Fibroblast of skin of back (primary cell): ENCODE data around the gene SLIT2.

ENCODE experiments used
- DNase-seq: peaks from one replicate; pipeline ENCODE4 v3.0.0-alpha.2; 2013

The SLIT2 gene

DNA sequence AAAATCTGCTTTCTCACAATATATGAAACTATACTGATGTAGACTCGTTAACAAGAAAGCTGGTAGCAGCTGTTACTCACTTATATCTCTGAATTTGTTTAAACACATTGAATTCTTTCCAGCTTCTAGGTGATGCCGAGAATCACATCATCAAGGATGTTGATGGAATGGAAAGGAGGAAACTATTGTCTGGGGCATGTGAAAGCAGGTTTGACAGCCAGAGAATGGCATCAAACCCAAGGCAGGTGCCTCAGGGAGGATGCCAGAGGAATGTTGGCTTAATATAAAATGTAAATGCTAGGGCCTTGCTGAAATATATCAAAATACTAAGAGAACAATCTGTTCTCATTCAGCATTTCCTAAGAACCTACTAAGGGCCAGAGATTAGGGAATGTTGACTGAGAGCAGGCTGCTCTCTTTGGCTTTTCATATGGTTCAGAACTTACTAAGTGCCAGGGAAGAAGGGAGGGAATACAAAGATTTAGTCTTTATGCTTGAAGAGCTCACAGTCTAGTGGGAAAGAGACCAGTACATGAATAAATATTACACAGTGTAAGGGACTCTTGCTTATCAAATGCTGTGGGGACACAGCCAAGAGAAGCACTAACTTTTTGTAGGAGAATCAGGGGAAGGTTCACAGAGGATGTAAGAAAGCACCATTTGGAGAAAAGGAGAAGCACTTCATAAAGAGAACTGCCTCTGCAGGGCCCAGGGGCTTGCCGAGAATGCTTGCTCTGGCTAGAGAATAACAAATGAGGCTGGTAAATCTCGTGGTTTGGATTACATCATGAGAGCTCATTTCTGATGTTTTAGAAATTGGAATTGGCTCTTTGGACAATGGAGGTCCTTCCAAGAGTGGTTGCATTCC, 14.7 kb downstream of the SLIT2 start:
- DNase-seq, result peak; percentile 56

- DNase-seq, result no peak
Observed at GRCh38 chr4:20268028-20268427, 16.3 kb downstream of the SLIT2 start.

DNA sequence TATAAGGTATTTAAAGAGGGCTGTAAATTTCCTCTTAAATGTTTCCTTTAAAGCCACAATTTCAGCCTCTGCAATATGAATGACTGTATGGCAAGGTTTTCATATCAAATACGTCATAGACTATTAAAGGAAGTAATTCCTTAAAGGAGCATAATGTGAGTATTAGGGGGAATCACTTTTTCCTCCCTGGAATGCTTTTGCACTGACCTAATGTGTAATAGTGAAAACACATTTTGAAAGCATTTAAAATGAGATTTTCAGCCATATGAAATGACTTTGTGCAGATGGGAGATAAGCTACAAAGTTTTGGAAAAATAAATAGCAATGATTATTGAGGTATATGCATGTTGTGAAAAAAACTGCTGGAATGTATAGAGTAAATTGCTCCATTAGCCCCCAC, 17.6 kb downstream of the SLIT2 start:
- DNase-seq, result no peak

DNA sequence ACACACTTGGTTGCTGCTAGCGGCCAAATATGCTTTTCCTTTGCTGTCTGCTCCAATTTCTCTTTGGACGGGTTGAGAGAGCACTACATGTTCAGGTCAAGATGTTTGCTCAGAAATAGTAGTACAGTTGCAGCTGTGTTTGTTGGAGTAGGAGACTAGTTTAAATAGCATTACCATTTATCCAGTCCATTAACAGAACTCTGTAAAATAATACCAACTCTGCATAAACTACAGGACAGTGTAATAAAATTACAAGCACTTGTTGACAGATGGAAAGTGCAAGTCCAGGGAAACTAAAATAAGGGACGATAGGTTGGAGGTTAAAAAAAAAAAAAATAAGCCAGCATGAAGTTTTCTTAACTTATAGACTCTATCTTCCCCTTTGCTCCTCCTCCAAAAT, 20.2 kb downstream of the SLIT2 start:
- no peak for DNase-seq

DNA sequence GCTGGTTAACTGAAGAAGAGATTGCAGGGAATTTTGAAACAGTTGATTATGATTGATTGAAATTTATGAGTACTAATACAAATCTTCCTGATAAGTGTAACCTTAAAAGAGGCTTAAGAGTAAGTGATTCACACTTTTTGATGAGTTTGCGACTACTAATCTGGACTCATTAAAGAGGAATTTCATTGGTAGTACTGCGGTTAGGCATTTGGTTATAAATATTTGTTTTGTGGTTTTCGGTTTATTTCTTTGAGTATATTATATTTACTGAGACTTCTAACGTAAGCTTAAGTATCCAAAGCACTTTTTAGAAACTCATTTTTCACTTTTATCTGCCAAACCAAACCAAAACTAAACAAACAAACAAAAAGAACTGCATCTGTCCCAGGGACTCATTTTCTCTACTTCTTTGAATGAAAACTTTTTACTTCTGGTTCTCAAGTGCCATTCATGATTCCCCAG, 20.7 kb downstream of the SLIT2 start:
- no peak for DNase-seq

DNA sequence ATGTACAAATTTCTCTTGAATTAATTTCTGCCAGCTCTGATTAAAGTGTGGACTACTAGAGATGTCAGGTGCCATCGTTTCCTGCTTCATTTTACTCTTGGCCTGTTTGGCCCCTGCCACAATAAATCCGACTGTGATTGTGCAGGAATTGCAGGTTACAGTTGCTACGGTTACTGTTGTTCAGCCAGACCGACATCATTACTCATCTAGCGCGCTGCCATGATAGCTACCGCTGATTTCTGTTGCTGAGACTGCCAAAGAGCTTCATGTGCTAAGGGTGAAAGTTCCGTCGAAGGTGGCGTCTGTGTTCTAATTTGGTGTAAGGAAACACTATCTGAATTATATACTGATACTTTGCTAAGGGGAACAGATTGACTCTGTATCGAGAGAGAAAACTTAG, 22.1 kb downstream of the SLIT2 start:
- no peak for DNase-seq

DNA sequence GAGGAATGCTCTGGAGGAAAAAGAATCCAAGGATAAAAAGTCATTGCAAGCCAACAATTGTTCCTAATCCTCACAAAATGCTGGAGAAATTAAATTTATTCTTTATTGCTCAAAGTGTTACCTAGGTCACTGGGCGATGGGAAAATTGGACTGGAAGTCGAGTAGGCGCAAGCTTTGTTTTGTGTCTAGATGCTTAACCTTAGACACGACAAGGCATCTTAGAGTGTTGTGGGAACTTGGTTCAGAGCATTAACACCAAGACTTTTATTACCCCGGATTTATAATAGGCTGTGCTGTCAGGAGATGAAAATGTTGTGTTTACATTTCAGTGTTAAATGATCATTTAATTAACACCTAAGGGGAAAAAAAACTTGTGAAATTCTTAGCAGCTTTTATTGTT, 25.1 kb downstream of the SLIT2 start:
- no peak for DNase-seq

DNA sequence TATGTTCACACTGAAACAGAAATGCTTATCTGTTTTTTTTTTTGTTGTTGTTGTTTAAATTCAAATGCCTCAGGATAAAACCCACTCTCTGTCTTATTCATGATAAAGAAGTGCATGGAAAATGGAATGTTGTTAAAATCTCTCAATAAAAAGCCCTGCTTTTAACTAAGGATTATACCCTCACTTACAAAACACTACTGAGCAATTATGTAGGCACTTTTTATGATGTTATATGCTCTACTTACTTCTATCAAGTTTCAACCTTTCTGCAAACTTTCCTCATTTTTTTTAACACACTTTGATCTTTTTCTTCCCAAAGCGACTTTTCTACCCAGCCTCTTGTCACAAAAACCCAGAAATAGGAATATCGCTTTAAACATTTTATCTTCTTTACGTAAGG, 26.5 kb downstream of the SLIT2 start:
- DNase-seq, result no peak

GRCh38 chr4:20279381-20279780, 27.7 kb downstream of the SLIT2 start:
- DNase-seq, result no peak

- no peak for DNase-seq
Observed at GRCh38 chr4:20281453-20281852, 29.7 kb downstream of the SLIT2 start.

DNA sequence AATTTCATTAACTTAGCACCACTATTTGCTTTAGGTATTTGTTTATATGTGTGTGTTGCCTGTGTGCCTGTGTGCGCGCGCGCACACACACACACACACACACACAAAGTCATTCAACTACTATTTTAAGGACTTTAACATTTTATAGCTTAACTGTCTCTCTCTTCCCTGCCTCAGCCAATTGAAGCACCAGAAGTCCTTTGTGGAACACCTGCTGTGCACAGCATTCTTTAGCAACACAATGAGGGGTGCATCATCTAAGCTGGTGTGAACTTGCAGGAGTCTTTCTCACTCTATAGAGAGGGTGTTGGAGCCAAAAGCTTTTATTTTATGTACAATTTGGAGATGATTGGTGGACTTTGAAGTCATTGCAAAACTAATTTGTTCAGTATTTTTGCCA, 31.3 kb downstream of the SLIT2 start:
- DNase-seq, result no peak

- DNase-seq, result peak; percentile 79
Observed at GRCh38 chr4:20284990-20285389, 33.3 kb downstream of the SLIT2 start.

- no peak for DNase-seq
Observed at GRCh38 chr4:20287246-20287645, 35.5 kb downstream of the SLIT2 start.

DNA sequence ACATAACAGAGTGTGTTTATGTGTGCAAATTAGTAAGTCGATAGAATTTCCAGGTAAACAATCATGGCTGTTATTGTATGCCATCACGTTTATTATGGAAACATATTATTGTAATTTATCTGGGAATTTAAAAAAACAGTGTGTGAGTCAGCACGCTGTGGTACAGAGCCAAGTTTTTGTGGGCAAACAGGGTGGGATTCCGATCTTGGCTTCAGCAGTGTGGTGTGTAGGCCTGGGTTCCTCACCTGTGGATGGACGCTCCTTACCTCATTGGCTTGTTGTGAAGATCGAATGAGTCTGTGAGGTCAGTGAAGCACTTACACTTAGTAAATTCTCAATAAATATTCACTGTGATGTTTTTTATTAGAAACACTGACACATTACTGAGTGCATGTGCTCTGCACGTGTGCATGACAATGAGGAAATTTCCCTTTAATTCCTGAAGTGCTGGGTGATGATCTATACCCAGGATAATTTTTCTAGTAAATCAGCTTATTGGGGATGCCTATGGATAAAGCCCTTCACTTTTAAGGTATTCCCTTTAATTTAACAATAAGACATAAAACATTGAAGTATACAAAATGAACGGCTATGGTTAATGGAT, 36.4 kb downstream of the SLIT2 start:
- peak; percentile 59 for DNase-seq

- DNase-seq, result peak; percentile 61
Observed at GRCh38 chr4:20288846-20289512, 37.3 kb downstream of the SLIT2 start.

DNA sequence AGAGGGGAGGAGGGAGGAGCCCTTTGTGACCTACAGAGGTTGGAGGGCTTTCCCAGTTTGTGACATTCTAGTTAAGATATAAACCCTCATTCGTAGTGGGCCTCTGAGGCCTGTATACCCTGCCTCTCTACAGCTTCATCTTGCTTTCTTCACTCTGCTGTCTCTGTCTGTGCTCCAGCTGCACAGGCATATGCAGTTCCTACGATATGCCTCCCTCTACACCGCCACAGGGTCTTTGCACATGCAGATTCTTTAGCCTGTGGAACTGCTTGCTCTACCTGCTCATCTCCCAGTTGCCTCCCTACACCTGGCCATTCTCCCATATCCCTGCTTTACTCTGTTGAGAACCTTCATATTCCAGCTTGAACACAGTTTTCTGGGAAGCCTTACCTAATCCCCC, 38.1 kb downstream of the SLIT2 start:
- no peak for DNase-seq

DNA sequence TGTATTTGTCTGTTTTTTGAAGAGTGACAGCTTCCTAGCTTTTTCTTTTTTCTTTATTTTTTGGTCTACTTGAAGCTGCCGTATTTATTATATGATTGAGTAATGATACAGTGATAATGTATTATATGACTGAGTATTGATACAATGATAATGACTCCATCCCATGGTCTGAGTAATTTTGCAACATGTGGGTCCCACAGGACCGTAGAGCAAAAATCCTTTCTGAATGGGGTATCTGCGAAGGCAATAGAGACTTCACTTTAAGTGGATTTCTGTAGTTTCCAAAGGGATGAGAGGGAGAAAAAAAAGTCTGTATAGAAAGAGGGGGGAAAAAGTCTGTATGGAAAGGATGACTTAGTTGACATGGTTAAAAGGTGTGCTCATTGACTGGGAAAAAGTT, 41.0 kb downstream of the SLIT2 start:
- no peak for DNase-seq

DNA sequence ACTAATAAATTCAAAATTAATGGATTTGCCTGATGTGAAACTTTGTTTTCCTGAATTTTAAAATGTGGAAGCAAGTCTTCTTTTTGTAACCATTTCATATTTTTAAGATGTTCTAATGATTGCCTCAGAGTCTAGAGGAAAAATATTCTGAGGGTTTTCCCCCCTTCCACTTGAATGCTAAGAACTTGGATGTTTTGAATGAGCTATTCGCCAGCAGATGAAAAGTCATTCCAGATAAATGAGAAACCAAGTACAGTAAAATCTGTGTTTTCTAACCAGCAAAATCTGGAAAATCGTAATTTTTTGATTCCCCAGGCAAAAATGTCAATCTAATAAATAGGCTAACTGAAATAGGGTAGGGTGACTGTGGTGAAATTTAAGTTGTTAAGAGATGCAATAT, 45.6 kb downstream of the SLIT2 start:
- DNase-seq, result peak; percentile 49

- DNase-seq, result no peak
Observed at GRCh38 chr4:20297783-20298182, 46.1 kb downstream of the SLIT2 start.

DNA sequence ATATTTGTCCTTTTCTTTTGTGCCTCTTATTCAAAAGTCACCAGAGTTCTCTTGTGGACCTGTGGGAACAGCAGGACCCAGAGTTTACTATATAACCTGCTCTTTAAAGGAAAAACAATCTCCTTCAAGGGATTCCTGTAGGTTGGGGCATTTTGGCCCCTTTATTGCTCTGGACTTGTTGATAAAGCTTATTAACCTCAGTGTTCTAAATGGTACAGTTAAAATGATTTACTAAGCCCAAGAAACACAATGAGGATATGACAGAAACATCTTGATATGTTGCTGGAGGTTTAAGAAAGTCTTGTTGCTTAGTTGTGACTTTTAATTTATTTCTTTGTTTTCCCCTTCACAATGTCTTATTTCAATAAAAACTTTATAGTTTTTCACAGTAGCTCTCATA, 46.8 kb downstream of the SLIT2 start:
- DNase-seq, result no peak

DNA sequence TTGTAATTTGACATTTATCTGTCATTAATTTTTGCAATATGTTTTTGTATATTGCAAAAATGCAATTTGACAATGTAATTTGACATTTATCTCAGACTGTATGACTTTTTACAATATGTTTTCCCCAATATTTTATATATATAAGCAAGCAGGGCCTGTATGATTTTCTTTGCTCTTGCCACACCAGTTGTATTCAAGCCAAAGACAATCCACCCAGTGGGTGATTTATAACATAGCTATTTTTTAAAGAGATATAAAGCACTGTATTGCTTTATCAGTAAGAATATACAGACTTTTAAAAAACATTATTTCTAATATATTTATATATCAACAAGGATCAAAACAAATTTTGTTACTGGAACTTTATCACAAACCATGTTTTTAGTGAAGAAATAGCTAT, 47.3 kb downstream of the SLIT2 start:
- DNase-seq, result no peak

DNA sequence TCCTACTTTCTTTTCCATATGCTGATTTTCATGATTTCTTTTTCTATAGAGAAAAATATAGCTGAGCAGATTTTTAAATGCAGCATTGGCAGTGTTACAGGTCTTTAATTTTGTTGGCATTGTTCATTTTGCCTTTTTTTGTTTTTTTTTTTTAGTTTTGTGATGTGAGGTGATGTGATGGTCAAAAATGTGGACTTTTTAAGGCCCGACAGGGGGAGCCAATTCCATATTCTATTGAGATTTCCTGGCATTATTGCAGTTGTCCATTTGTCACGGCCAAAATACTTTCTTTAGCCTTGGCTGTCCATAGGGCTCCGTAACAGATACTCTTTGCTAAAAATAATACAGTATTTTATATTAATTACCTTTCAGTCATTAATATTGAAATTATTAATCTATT, 47.8 kb downstream of the SLIT2 start:
- no peak for DNase-seq

GRCh38 chr4:20301161-20301560, 49.5 kb downstream of the SLIT2 start:
- DNase-seq, result no peak
